ENCODE results near the gene MEX3D. TPM values are rescaled to one million over a fixed set of nuclear protein-coding genes. Genes with fewer than 3 reads are reported as not detected.
A peak's percentile ranks its signal among the peaks of the same experiment; 100 is the strongest.

The MEX3D gene
- total RNA-seq, 4 donors from 2014 or later, result 18.8 to 47.8 (median 28.7) TPM

DNA sequence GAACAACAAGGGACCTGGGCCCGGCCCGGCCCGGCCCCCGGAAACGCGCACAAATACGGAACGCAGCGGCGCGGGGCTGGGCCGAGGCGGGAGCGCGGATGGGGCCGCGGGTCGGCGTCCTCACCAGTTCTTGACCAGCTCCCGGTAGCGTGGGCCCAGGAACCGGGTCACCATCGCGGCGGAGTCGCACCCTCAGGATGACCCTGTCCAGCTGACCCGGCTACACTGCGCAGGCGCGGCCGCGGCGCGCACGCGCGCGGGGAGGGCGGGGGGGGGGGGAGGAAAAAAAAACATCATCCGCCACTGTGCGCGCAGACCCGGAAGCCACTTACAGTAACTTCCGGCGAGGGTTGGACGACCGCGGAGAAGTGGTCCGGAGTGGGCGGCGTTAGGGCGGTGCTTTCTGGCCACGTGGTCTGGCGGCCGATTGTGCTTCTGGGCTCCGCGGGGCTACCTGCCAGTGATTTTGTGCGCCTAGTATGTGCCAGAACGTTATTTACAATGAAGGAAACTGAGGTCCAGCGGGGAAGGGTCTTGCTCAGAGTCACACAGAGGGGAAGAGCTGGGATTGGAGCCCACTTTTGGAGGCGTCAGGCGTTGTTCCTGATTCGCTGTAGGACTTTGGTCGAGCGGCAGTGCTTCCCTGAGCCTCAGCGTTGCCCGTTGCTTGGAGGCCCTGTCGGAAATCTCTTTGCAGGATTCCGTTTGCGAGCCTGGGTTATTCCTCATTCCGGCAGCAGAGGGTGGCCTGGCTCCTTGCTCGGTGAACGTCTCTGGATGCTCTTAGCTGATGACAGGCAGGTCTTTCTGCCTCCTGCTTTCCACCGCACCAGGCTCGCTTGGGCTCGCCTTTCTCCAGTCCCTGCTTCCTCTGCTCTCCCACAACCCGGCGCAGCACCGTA lies 37.4 kb upstream of the MEX3D start, which contains the start of gene UQCR11:
UQCR11 (minus strand) TSS at position 227 of the 902 bp plus-strand sequence; CDS start at position 174, 53 bp downstream.
- 0% methylated on average over 6 to 15 of the region's 79 CpGs for WGBS, 2 donors (ENCODE audit: low coverage in 1 of 2)
- TF ChIP-seq EP300 (IDR thresholded peaks at IDR 0.05) (no peak), POLR2A (IDR thresholded peaks at IDR 0.05) (peak in 1 of 2 donors; percentile 35), POLR2AphosphoS5 (IDR thresholded peaks at IDR 0.05) (peak; percentile 28)
- TF ChIP-seq, protein P1, sequence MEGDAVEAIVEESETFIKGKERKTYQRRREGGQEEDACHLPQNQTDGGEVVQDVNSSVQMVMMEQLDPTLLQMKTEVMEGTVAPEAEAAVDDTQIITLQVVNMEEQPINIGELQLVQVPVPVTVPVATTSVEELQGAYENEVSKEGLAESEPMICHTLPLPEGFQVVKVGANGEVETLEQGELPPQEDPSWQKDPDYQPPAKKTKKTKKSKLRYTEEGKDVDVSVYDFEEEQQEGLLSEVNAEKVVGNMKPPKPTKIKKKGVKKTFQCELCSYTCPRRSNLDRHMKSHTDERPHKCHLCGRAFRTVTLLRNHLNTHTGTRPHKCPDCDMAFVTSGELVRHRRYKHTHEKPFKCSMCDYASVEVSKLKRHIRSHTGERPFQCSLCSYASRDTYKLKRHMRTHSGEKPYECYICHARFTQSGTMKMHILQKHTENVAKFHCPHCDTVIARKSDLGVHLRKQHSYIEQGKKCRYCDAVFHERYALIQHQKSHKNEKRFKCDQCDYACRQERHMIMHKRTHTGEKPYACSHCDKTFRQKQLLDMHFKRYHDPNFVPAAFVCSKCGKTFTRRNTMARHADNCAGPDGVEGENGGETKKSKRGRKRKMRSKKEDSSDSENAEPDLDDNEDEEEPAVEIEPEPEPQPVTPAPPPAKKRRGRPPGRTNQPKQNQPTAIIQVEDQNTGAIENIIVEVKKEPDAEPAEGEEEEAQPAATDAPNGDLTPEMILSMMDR (IDR thresholded peaks at IDR 0.05), result peak in 3 of 4 experiments; percentile 65 to 79 (median 75)
- peak; percentile 97 for ATAC-seq
- no peaks in the 10 kb centered on the region for H3K9me3 ChIP-seq
- peak within 1 kb of the TSS; percentile 58 to 96 for H3K4me3 ChIP-seq
- no peaks in the 10 kb centered on the region for H3K27me3 ChIP-seq
- peak within 1 kb of the TSS; percentile 54 to 95 (median 91) for H3K27ac ChIP-seq
- peaks cover 0 to 25% of the 10 kb centered on the region in 2 donors for H3K36me3 ChIP-seq
- peaks cover 0 to 55% (median 26%) of the 10 kb centered on the region in 3 donors for H3K4me1 ChIP-seq

DNA sequence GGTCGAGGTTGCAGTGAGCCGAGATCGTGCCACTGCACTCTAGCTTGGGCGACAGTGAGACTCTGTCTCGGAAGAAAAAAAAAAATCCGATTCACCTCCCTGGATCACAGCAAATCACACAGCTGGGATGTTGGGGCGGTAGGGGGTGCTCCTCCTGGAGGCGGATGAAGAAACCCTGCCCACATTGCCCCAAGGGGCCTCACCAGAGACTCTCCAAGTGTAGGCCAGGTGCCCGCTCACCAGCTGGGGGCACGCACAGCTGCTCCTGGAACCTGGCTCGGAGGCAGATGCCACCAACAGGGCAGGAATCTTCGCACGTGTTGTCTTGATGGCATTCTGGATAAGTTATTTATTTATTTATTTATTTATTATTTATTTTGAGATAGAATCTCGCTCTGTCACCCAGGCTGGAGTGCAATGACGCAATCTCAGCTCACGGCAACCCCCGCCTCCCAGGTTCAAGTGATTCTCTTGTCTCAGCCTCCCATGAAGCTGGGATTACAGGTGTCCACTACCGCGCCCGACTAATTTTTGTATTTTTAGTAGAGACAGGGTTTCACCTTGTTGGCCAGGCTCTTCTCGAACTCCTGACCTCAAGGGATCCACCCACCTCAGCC lies 34.1 kb upstream of the MEX3D start:
- Histone ChIP-seq H3K4me1 (peaks cover 0 to 64% (median 26%) of the 10 kb centered on the region in 3 donors), H3K36me3 (peaks cover 0 to 40% of the 10 kb centered on the region in 2 donors), H3K27me3 (no peaks in the 10 kb centered on the region), H3K9me3 (no peaks in the 10 kb centered on the region), H3K27ac (no peak overlapping the region), H3K4me3 (no peak overlapping the region)
- WGBS, 2 donors (ENCODE audit: low coverage in 1 of 2), result 89 to 95% methylated on average over 4 to 16 of the region's 21 CpGs
- no peak for ATAC-seq
- TF ChIP-seq EP300 (IDR thresholded peaks at IDR 0.05), result no peak
- TF ChIP-seq, protein P1 (IDR thresholded peaks at IDR 0.05), result no peak
- no peak for TF ChIP-seq POLR2AphosphoS5 (IDR thresholded peaks at IDR 0.05)
- no peak for TF ChIP-seq POLR2A (IDR thresholded peaks at IDR 0.05)

DNA sequence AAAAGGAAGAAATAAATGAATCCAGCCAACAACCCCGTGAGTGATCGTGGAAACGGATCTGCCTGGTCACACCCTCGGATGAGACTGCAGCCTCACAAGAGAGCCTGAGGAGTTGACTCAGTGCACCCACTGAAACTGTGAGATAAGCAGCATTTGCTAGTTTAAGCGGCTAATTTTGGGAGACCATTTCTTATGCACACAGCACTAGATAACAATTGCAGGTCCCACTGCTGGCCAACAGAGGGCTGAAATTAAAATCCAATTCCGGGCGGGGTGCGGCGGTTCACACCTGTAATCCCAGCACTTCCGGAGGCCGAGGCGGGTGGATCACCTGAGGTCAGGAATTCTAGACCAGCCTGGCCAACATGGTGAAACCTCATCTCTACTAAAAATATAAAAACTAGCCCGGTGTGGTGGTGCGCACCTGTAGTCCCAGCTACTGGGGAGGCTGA lies 33.5 kb upstream of the MEX3D start:
- H3K4me3 ChIP-seq, result no peak overlapping the region
- ATAC-seq, result no peak
- H3K4me1 ChIP-seq, result peaks cover 0 to 61% (median 23%) of the 10 kb centered on the region in 3 donors
- H3K27me3 ChIP-seq, result no peaks in the 10 kb centered on the region
- TF ChIP-seq POLR2AphosphoS5 (IDR thresholded peaks at IDR 0.05), result no peak
- TF ChIP-seq EP300 (IDR thresholded peaks at IDR 0.05), result no peak
- no peak for TF ChIP-seq POLR2A (IDR thresholded peaks at IDR 0.05)
- TF ChIP-seq, protein P1 (IDR thresholded peaks at IDR 0.05), result no peak
- WGBS, 2 donors (ENCODE audit: low coverage in 1 of 2), result 74 to 85% methylated on average over 4 to 12 of the region's 14 CpGs
- peaks cover 0 to 46% of the 10 kb centered on the region in 2 donors for H3K36me3 ChIP-seq
- no peak overlapping the region for H3K27ac ChIP-seq
- H3K9me3 ChIP-seq, result no peaks in the 10 kb centered on the region

DNA sequence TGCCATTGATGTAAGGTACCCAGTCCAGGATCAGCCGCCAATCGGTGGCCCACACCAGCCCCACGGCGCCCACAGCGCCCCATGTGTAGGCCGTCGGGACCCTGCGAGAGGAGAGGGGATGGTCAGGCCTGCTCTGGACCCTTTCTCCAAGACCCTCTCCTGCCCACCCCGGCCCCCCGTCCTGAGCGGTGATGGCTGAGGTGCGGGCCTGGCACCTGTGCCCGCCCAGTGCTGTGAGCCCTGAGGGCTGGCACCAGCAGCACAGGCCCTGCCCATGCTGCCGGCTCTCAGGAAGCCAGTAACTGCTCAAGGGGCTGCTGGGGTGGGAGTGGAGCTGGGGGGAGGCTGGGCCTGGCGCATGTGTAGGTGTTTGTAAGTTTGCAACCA lies 31.3 kb upstream of the MEX3D start:
- peaks cover 0 to 62% of the 10 kb centered on the region in 2 donors for H3K36me3 ChIP-seq
- TF ChIP-seq EP300 (IDR thresholded peaks at IDR 0.05) (no peak), POLR2A (IDR thresholded peaks at IDR 0.05) (no peak), POLR2AphosphoS5 (IDR thresholded peaks at IDR 0.05) (no peak)
- TF ChIP-seq, protein P1 (IDR thresholded peaks at IDR 0.05), result no peak

More for the DNA sequence above, 31.3 kb upstream of the MEX3D start:
- WGBS, 2 donors (ENCODE audit: low coverage in 1 of 2), result no CpG with 5 or more reads among the region's 15 CpGs
- Histone ChIP-seq H3K27ac (no peak overlapping the region), H3K4me1 (peaks cover 0 to 46% (median 12%) of the 10 kb centered on the region in 3 donors), H3K9me3 (no peaks in the 10 kb centered on the region), H3K27me3 (no peaks in the 10 kb centered on the region), H3K4me3 (no peak overlapping the region)
- ATAC-seq, result no peak

Data from gastroesophageal sphincter (tissue), 4 donors.